ENCODE data around the gene UNC80.

DNA sequence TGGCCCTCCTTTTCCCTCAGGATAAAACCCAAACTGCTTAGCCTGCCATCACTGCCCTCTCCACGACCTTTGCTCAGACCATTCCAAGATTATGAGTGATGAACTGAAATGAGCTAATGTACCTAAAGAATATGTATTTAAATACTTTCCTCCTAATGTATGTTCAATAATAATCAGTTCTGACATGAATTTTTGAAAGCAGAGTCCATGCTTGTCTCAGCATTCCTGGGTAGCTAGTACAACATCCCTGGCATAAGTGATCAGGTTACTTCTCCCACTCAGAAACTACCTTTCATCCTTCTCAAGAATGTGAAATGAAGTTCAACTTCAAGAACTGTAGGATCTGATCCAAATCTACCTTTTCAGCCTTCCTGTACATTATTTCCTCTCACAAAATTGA lies 103.6 kb downstream of the UNC80 start:
- TF ChIP-seq, protein P1, sequence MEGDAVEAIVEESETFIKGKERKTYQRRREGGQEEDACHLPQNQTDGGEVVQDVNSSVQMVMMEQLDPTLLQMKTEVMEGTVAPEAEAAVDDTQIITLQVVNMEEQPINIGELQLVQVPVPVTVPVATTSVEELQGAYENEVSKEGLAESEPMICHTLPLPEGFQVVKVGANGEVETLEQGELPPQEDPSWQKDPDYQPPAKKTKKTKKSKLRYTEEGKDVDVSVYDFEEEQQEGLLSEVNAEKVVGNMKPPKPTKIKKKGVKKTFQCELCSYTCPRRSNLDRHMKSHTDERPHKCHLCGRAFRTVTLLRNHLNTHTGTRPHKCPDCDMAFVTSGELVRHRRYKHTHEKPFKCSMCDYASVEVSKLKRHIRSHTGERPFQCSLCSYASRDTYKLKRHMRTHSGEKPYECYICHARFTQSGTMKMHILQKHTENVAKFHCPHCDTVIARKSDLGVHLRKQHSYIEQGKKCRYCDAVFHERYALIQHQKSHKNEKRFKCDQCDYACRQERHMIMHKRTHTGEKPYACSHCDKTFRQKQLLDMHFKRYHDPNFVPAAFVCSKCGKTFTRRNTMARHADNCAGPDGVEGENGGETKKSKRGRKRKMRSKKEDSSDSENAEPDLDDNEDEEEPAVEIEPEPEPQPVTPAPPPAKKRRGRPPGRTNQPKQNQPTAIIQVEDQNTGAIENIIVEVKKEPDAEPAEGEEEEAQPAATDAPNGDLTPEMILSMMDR (IDR thresholded peaks at IDR 0.05), result no peak
- TF ChIP-seq POLR2AphosphoS5 (IDR thresholded peaks at IDR 0.05), result no peak

All from gastroesophageal sphincter (tissue), 3 donors.